K562 (cell line): ENCODE data around the gene SPNS1. TPM values are rescaled to one million over a fixed set of nuclear protein-coding genes. Genes with fewer than 3 reads are reported as not detected.
A peak's percentile ranks its signal among the peaks of the same experiment; 100 is the strongest.

ENCODE experiments used
- ESRRA ChIP-seq: fragments of 450-650 bp; IDR thresholded peaks from 2 replicates; pipeline ENCODE4 v1.6.1; 2014; ENCODE audit warnings: low read depth, mild to moderate bottlenecking, moderate library complexity, borderline replicate concordance
- HDAC6 ChIP-seq: IDR thresholded peaks from 2 replicates; pipeline ENCODE4 v1.6.1; 2012; ENCODE audit warnings: low read depth, mild to moderate bottlenecking, control low read depth, inconsistent platforms, low read length, moderate library complexity
- HMG20A ChIP-seq: fragments of 450-650 bp; formaldehyde crosslinking; conservative IDR thresholded peaks from 2 replicates; pipeline ENCODE4 v1.4.0; 2020; ENCODE audit warnings: mild to moderate bottlenecking, mixed read lengths
- MYBL2 ChIP-seq, 2 experiments: fragments of 450-650 bp in 1 of 2; sonication (generic) in 1 of 2; formaldehyde crosslinking in 1 of 2; IDR thresholded peaks; 2 replicates each; pipeline versions ENCODE4 v1.6.1 to v1.8.1; 2017 to 2022; ENCODE audit warnings: borderline replicate concordance in 1 of 2, inconsistent platforms in 1 of 2, low read depth in 1 of 2, mild to moderate bottlenecking in 1 of 2, missing genetic modification reagents in 1 of 2, moderate library complexity in 1 of 2
- SAFB ChIP-seq: fragments of 200-400 bp; formaldehyde crosslinking; IDR thresholded peaks from 2 replicates; pipeline ENCODE4 v1.6.1; 2017; ENCODE audit warnings: low read depth, low read length, borderline replicate concordance
- SMARCA5 ChIP-seq: fragments of 450-650 bp; IDR thresholded peaks from 2 replicates; pipeline ENCODE4 v1.6.1; 2016
- SREBF2 ChIP-seq: sonication (generic); formaldehyde crosslinking; IDR thresholded peaks from 2 replicates; pipeline ENCODE4 v1.4.0; 2020; ENCODE audit warnings: mild to moderate bottlenecking, missing genetic modification reagents
- TRIM24 ChIP-seq, 2 experiments: fragments of 450-650 bp; IDR thresholded peaks; 2 replicates each; pipeline ENCODE4 v1.6.1; 2016
- YBX1 ChIP-seq: fragments of 450-650 bp; IDR thresholded peaks from 2 replicates; pipeline ENCODE4 v1.7.1; 2016; ENCODE audit warnings: mild to moderate bottlenecking
- ZNF133 ChIP-seq: fragments of 250-450 bp; sonication (Bioruptor Pico); IDR thresholded peaks from 2 replicates; pipeline ENCODE4 v1.4.0; 2020; ENCODE audit warnings: mild to moderate bottlenecking
- polyA plus RNA-seq, 8 experiments: library from polyadenylated mRNA; depleted of rRNA in 4 of 8; stranded (reverse) in 5 of 8; unstranded in 3 of 8; fragments of >200 nt; fragmentation: Nextera tagmentation in 2 of 8; fragmentation: Illumina TruSeq in 1 of 8; extraction: Ambion mirVana in 2 of 8; extraction: Trizol in 1 of 8; gene quantifications; 2 replicates each; pipeline versions ENCODE4 v1.2.1 to v1.2.3, GENCODE V29; 2011 to 2014; ENCODE audit warnings: inconsistent platforms in 1 of 8, missing spikeins in 1 of 8
- total RNA-seq, 7 experiments: library from RNA; depleted of rRNA in 6 of 7; stranded (reverse); fragments of >200 nt in 6 of 7; fragmentation: Illumina TruSeq in 2 of 7; extraction: Trizol in 2 of 7; gene quantifications; 2 replicates each; pipeline versions ENCODE4 v1.2.1 to v1.2.3, GENCODE V29; 2011 to 2021; ENCODE audit warnings: low replicate concordance in 1 of 7
- TF ChIP-seq, protein P1 (sequence below): fragments of 250-450 bp; sonication (Bioruptor Pico); IDR thresholded peaks from 2 replicates; pipeline ENCODE4 v1.8.0; 2021; ENCODE audit warnings: moderate library complexity, mild to moderate bottlenecking, inconsistent platforms
- TF ChIP-seq, protein P2 (sequence below): fragments of 450-650 bp; formaldehyde crosslinking; IDR thresholded peaks from 2 replicates; pipeline ENCODE4 v1.4.0; 2020; ENCODE audit warnings: mild to moderate bottlenecking, moderate library complexity
- TF ChIP-seq, protein P3 (sequence below): fragments of 250-450 bp; sonication (Bioruptor Pico); IDR thresholded peaks from 2 replicates; pipeline ENCODE4 v1.8.0; 2022; ENCODE audit warnings: inconsistent platforms
- TF ChIP-seq, protein P4 (sequence below): fragments of 150-350 bp; IDR thresholded peaks from 2 replicates; pipeline ENCODE4 v1.6.1; 2014; ENCODE audit warnings: low read depth, mild to moderate bottlenecking, low read length, borderline replicate concordance
- TF ChIP-seq, protein P5 (sequence below): sonication (generic); formaldehyde crosslinking; IDR thresholded peaks from 2 replicates; pipeline ENCODE4 v1.8.0; 2023; ENCODE audit warnings: mild to moderate bottlenecking, missing genetic modification reagents

SPNS1 gene
- total and polyA plus RNA-seq, 9 of the 15 experiments (the other 6 are each of a cell fraction or from before 2014, with no cell fraction given) = 0.58 to 64.9 (median 13.7) TPM

DNA sequence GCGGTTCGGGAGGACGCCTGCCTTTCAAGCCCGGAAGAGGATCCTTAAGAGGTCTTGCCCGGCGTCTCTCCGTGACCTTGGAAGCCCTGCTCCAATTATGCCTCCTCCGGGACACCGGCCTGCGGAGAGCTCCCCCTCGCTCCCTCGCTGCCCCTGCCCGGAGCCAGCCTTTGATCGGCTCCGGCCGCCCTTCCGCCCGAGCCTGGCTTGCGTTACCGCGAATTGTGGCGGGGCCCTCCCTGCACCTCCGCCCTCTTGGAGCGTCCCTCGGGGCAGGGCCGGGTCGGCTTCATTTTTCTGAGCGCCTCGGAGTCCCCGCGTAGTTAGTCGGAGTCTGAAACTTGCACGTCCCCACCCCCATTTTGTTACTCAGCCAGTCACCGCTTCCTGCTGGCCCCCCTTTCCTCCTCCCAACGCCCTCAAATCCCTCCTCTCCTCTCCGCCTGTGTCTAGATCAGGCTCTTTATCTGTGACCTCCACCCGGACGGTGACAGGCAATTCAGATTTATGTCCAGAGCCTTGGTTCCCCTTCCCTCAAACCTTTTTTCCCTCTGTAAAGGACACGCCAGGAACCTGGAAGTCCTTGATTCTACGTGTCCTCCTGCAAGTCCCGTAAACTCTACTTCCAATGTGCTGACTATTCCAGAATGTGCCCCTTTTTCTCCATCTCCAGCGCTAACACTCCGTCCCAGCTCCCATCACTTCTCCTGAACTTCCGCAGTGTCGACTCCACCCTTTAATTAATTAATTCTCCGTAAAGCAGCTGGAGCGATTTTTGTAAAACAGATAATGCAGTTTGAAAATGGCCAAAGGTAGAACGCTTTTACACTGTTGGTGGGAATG, 49.0 kb upstream of the SPNS1 start (continued):
- no peak for TF ChIP-seq SAFB
- TF ChIP-seq ESRRA = peak; percentile 94
- TF ChIP-seq HDAC6 = no peak
- TF ChIP-seq, protein P1, sequence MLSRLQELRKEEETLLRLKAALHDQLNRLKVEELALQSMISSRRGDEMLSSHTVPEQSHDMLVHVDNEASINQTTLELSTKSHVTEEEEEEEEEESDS (CRISPR knock-in tag) = no peak
- no peak for TF ChIP-seq HMG20A
- TF ChIP-seq TRIM24 (IDR thresholded peaks at IDR 0.05) = peak; percentile 68 to 82; a peak in 3 of 4 replicates
- TF ChIP-seq, protein P2, sequence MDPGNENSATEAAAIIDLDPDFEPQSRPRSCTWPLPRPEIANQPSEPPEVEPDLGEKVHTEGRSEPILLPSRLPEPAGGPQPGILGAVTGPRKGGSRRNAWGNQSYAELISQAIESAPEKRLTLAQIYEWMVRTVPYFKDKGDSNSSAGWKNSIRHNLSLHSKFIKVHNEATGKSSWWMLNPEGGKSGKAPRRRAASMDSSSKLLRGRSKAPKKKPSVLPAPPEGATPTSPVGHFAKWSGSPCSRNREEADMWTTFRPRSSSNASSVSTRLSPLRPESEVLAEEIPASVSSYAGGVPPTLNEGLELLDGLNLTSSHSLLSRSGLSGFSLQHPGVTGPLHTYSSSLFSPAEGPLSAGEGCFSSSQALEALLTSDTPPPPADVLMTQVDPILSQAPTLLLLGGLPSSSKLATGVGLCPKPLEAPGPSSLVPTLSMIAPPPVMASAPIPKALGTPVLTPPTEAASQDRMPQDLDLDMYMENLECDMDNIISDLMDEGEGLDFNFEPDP (CRISPR knock-in tag) = no peak
- TF ChIP-seq YBX1 = no peak
- TF ChIP-seq ZNF133 (CRISPR knock-in tag) = 0 out of 2 replicates have a peak, but pooled peaks have one; percentile 53
- TF ChIP-seq, protein P3, sequence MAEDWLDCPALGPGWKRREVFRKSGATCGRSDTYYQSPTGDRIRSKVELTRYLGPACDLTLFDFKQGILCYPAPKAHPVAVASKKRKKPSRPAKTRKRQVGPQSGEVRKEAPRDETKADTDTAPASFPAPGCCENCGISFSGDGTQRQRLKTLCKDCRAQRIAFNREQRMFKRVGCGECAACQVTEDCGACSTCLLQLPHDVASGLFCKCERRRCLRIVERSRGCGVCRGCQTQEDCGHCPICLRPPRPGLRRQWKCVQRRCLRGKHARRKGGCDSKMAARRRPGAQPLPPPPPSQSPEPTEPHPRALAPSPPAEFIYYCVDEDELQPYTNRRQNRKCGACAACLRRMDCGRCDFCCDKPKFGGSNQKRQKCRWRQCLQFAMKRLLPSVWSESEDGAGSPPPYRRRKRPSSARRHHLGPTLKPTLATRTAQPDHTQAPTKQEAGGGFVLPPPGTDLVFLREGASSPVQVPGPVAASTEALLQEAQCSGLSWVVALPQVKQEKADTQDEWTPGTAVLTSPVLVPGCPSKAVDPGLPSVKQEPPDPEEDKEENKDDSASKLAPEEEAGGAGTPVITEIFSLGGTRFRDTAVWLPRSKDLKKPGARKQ = no peak
- no peak for TF ChIP-seq MYBL2 (IDR thresholded peaks at IDR 0.05; ENCODE audit: low read depth)
- no peak for TF ChIP-seq MYBL2 (CRISPR knock-in tag; IDR thresholded peaks at IDR 0.05; ENCODE audit: borderline replicate concordance)
- no peak for TF ChIP-seq SMARCA5
- TF ChIP-seq SREBF2 = no peak
- TF ChIP-seq, protein P4, sequence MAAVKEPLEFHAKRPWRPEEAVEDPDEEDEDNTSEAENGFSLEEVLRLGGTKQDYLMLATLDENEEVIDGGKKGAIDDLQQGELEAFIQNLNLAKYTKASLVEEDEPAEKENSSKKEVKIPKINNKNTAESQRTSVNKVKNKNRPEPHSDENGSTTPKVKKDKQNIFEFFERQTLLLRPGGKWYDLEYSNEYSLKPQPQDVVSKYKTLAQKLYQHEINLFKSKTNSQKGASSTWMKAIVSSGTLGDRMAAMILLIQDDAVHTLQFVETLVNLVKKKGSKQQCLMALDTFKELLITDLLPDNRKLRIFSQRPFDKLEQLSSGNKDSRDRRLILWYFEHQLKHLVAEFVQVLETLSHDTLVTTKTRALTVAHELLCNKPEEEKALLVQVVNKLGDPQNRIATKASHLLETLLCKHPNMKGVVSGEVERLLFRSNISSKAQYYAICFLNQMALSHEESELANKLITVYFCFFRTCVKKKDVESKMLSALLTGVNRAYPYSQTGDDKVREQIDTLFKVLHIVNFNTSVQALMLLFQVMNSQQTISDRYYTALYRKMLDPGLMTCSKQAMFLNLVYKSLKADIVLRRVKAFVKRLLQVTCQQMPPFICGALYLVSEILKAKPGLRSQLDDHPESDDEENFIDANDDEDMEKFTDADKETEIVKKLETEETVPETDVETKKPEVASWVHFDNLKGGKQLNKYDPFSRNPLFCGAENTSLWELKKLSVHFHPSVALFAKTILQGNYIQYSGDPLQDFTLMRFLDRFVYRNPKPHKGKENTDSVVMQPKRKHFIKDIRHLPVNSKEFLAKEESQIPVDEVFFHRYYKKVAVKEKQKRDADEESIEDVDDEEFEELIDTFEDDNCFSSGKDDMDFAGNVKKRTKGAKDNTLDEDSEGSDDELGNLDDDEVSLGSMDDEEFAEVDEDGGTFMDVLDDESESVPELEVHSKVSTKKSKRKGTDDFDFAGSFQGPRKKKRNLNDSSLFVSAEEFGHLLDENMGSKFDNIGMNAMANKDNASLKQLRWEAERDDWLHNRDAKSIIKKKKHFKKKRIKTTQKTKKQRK = no peak
- TF ChIP-seq, protein P5, sequence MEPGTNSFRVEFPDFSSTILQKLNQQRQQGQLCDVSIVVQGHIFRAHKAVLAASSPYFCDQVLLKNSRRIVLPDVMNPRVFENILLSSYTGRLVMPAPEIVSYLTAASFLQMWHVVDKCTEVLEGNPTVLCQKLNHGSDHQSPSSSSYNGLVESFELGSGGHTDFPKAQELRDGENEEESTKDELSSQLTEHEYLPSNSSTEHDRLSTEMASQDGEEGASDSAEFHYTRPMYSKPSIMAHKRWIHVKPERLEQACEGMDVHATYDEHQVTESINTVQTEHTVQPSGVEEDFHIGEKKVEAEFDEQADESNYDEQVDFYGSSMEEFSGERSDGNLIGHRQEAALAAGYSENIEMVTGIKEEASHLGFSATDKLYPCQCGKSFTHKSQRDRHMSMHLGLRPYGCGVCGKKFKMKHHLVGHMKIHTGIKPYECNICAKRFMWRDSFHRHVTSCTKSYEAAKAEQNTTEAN (CRISPR knock-in tag) = no peak
